ENCODE data around the gene B3GAT1.

B3GAT1 gene

GRCh38 chr11:134390706-134391569, 21.1 kb downstream of the B3GAT1 start:
- DNase-seq, result no peak

- DNase-seq, result no peak
Observed at GRCh38 chr11:134389464-134390180, 22.4 kb downstream of the B3GAT1 start.

GRCh38 chr11:134388590-134388989, 23.5 kb downstream of the B3GAT1 start:
- DNase-seq, result no peak

GRCh38 chr11:134387501-134387900, 24.5 kb downstream of the B3GAT1 start:
- DNase-seq, result no peak

- no peak for DNase-seq
Observed at GRCh38 chr11:134386945-134387344, 25.1 kb downstream of the B3GAT1 start.

- no peak for DNase-seq
Observed at GRCh38 chr11:134385774-134386565, 26.1 kb downstream of the B3GAT1 start.

GRCh38 chr11:134385171-134385570, 26.9 kb downstream of the B3GAT1 start:
- no peak for DNase-seq

- no peak for DNase-seq
Observed at GRCh38 chr11:134384406-134384805, 27.6 kb downstream of the B3GAT1 start.

GRCh38 chr11:134383576-134384221, 28.3 kb downstream of the B3GAT1 start:
- no peak for DNase-seq

GRCh38 chr11:134382830-134383229, 29.2 kb downstream of the B3GAT1 start:
- DNase-seq, result no peak

- DNase-seq, result no peak
Observed at GRCh38 chr11:134382257-134382656, 29.8 kb downstream of the B3GAT1 start.

GRCh38 chr11:134380785-134381184, 31.3 kb downstream of the B3GAT1 start:
- DNase-seq, result no peak

- no peak for DNase-seq
Observed at GRCh38 chr11:134380229-134380628, 31.8 kb downstream of the B3GAT1 start.

- DNase-seq, result no peak
Observed at GRCh38 chr11:134379241-134379640, 32.8 kb downstream of the B3GAT1 start.

GRCh38 chr11:134377876-134378275, 34.2 kb downstream of the B3GAT1 start:
- no peak for DNase-seq

GRCh38 chr11:134376150-134376921, 35.7 kb downstream of the B3GAT1 start:
- no peak for DNase-seq

- DNase-seq, result no peak
Observed at GRCh38 chr11:134374891-134375550, 37.0 kb downstream of the B3GAT1 start.

GRCh38 chr11:134374171-134374570, 37.9 kb downstream of the B3GAT1 start:
- DNase-seq, result no peak

- DNase-seq, result no peak
Observed at GRCh38 chr11:134373591-134374052, 38.4 kb downstream of the B3GAT1 start.

GRCh38 chr11:134372961-134373360, 39.1 kb downstream of the B3GAT1 start:
- no peak for DNase-seq

GRCh38 chr11:134372536-134372935, 39.5 kb downstream of the B3GAT1 start:
- no peak for DNase-seq
